H9 (cell line): ENCODE measurements around the gene SLC4A2. TPM values are rescaled to one million over a fixed set of nuclear protein-coding genes. Genes with fewer than 3 reads are reported as not detected.

ENCODE experiments used
- DNase-seq: peaks from one replicate; pipeline ENCODE4 v3.0.0-alpha.2; 2017
- H2AFZ ChIP-seq: one replicate; pipeline ENCODE4 v1.6.1; 2013; ENCODE audit warnings: mild to moderate bottlenecking, low read length, control low read depth, moderate library complexity
- H2AK5ac ChIP-seq: 2 replicates; pipeline ENCODE4 v1.6.1; 2013; ENCODE audit warnings: low read length, control low read depth, mixed read lengths; ENCODE audit not compliant: insufficient read length
- H2BK120ac ChIP-seq: one replicate; pipeline ENCODE4 v1.6.1; 2013; ENCODE audit warnings: low read depth, mild to moderate bottlenecking, low read length, control low read depth, inconsistent platforms; ENCODE audit not compliant: poor library complexity, severe bottlenecking
- H2BK12ac ChIP-seq: 2 replicates; pipeline ENCODE4 v1.6.1; 2013; ENCODE audit warnings: low read length, control low read depth, mixed read lengths, low read depth; ENCODE audit not compliant: insufficient read length
- H2BK15ac ChIP-seq: 2 replicates; pipeline ENCODE4 v1.6.1; 2013; ENCODE audit warnings: low read depth, low read length, control low read depth
- H2BK20ac ChIP-seq: one replicate; pipeline ENCODE4 v1.6.1; 2013; ENCODE audit warnings: low read depth, mild to moderate bottlenecking, low read length, control low read depth, inconsistent platforms; ENCODE audit not compliant: poor library complexity, severe bottlenecking
- H2BK5ac ChIP-seq: 2 replicates; pipeline ENCODE4 v1.6.1; 2013; ENCODE audit warnings: low read length, control low read depth, mixed read lengths; ENCODE audit not compliant: insufficient read length
- H3K14ac ChIP-seq: 2 replicates; pipeline ENCODE4 v1.6.1; 2013; ENCODE audit warnings: low read length, control low read depth; ENCODE audit not compliant: insufficient read depth
- H3K18ac ChIP-seq: 2 replicates; pipeline ENCODE4 v1.6.1; 2013; ENCODE audit warnings: low read depth, mild to moderate bottlenecking, mixed read lengths, low read length, control low read depth; ENCODE audit not compliant: insufficient read length
- H3K23ac ChIP-seq: 2 replicates; pipeline ENCODE4 v1.6.1; 2013; ENCODE audit warnings: low read length, control low read depth, mixed read lengths, low read depth; ENCODE audit not compliant: insufficient read length
- H3K23me2 ChIP-seq: 2 replicates; pipeline ENCODE4 v1.6.1; 2013; ENCODE audit warnings: low read depth, mild to moderate bottlenecking, mixed read lengths, low read length, control low read depth; ENCODE audit not compliant: insufficient read length, poor library complexity, severe bottlenecking
- H3K27ac ChIP-seq: 2 replicates; pipeline ENCODE4 v1.5.1; 2013; ENCODE audit warnings: low read length, control low read depth, mixed read lengths, low read depth; ENCODE audit not compliant: insufficient read length
- H3K27me3 ChIP-seq: 2 replicates; pipeline ENCODE4 v1.6.1; 2013; ENCODE audit warnings: low read length, control low read depth, inconsistent platforms; ENCODE audit not compliant: insufficient read depth
- H3K4ac ChIP-seq: 2 replicates; pipeline ENCODE4 v1.6.1; 2013; ENCODE audit warnings: low read depth, mild to moderate bottlenecking, control low read depth, inconsistent platforms, low read length, moderate library complexity
- H3K4me1 ChIP-seq: 2 replicates; pipeline ENCODE4 v1.6.1; 2013; ENCODE audit warnings: low read length, control low read depth, inconsistent platforms; ENCODE audit not compliant: insufficient read depth
- H3K4me2 ChIP-seq: 2 replicates; pipeline ENCODE4 v1.6.1; 2013; ENCODE audit warnings: low read length, control low read depth, mixed read lengths; ENCODE audit not compliant: insufficient read length, insufficient read depth
- H3K56ac ChIP-seq: 2 replicates; pipeline ENCODE4 v1.6.1; 2013; ENCODE audit warnings: low read depth, mild to moderate bottlenecking, mixed read lengths, low read length, control low read depth; ENCODE audit not compliant: insufficient read length
- H3K79me1 ChIP-seq: 2 replicates; pipeline ENCODE4 v1.6.1; 2013; ENCODE audit warnings: low read depth, mild to moderate bottlenecking, moderate library complexity, low read length, control low read depth, inconsistent platforms; ENCODE audit not compliant: insufficient read depth, poor library complexity, severe bottlenecking
- H3K79me2 ChIP-seq: 2 replicates; pipeline ENCODE4 v1.6.1; 2013; ENCODE audit warnings: low read length, control low read depth, inconsistent platforms; ENCODE audit not compliant: insufficient read depth
- H3K9ac ChIP-seq: 2 replicates; pipeline ENCODE4 v1.6.1; 2013; ENCODE audit warnings: low read length, control low read depth, mixed read lengths; ENCODE audit not compliant: insufficient read length; ENCODE audit errors: extremely low read depth
- H3K9me3 ChIP-seq: one replicate; pipeline ENCODE4 v1.6.1; 2013; ENCODE audit warnings: low read depth, low read length, inconsistent platforms; ENCODE audit not compliant: control insufficient read depth
- H3T11ph ChIP-seq: one replicate; pipeline ENCODE4 v1.6.1; 2013; ENCODE audit warnings: mild to moderate bottlenecking, low read length, control low read depth, inconsistent platforms
- H4K20me1 ChIP-seq: one replicate; pipeline ENCODE4 v1.6.1; 2013; ENCODE audit not compliant: control insufficient read depth, insufficient read length, insufficient read depth
- H4K5ac ChIP-seq: 2 replicates; pipeline ENCODE4 v1.6.1; 2013; ENCODE audit warnings: low read depth, mild to moderate bottlenecking, mixed read lengths, low read length, control low read depth; ENCODE audit not compliant: insufficient read length
- H4K8ac ChIP-seq: replicated peaks from 2 replicates; pipeline ENCODE4 v1.6.1; 2013; ENCODE audit warnings: low read length, control low read depth, mixed read lengths, low read depth; ENCODE audit not compliant: insufficient read length
- H4K91ac ChIP-seq: 2 replicates; pipeline ENCODE4 v1.6.1; 2013; ENCODE audit warnings: low read depth, mild to moderate bottlenecking, moderate library complexity, mixed read lengths, low read length, control low read depth; ENCODE audit not compliant: insufficient read length
- H3K27ac Mint-ChIP-seq, 3 experiments: 2 replicates in 2 of 3; 3 replicates in 1 of 3; pipeline ENCODE4 v1.8.0; 2020 to 2021; ENCODE audit warnings: mixed read lengths in 3 of 3, mild to moderate bottlenecking in 1 of 3, moderate library complexity in 1 of 3
- H3K27me3 Mint-ChIP-seq: 2 replicates; pipeline ENCODE4 v1.8.0; 2021; ENCODE audit warnings: low read depth, mild to moderate bottlenecking, moderate library complexity, mixed read lengths
- H3K36me3 Mint-ChIP-seq, 3 experiments: 2 replicates in 2 of 3; 3 replicates in 1 of 3; pipeline ENCODE4 v1.8.0; 2020 to 2021; ENCODE audit warnings: low read depth in 3 of 3, mixed read lengths in 3 of 3; ENCODE audit not compliant: insufficient read depth in 1 of 3
- H3K4me1 Mint-ChIP-seq, 2 experiments: 2 replicates each; pipeline ENCODE4 v1.8.0; 2020; ENCODE audit warnings: mixed read lengths in 2 of 2
- H3K4me3 Mint-ChIP-seq, 2 experiments: 2 replicates in 1 of 2; 3 replicates in 1 of 2; pipeline ENCODE4 v1.8.0; 2020 to 2021; ENCODE audit warnings: mild to moderate bottlenecking in 2 of 2, mixed read lengths in 2 of 2, moderate library complexity in 1 of 2
- H3K9me3 Mint-ChIP-seq, 2 experiments: 2 replicates in 1 of 2; 3 replicates in 1 of 2; pipeline ENCODE4 v1.8.0; 2020; ENCODE audit warnings: mild to moderate bottlenecking in 2 of 2, mixed read lengths in 2 of 2, moderate library complexity in 1 of 2
- CTCF ChIP-seq: fragments of 200-600 bp; sonication (generic); conservative IDR thresholded peaks from 3 replicates; pipeline ENCODE4 v1.8.0; 2021; ENCODE audit warnings: antibody characterized with exemption, mild to moderate bottlenecking
- WGBS: extraction: QIAGEN DNeasy Blood & Tissue Kit; methylation state at CpG from one replicate; pipeline ENCODE4 v1.1.7; 2013; ENCODE audit warnings: missing lambda C conversion rate, low lambda C conversion rate, mixed read lengths; ENCODE audit not compliant: insufficient read length; ENCODE audit errors: extremely low coverage; 5-methylcytosine and 5-hydroxymethylcytosine counted together
- total RNA-seq: library from RNA; stranded (reverse); gene quantifications from 2 replicates; pipeline ENCODE4 v1.2.1, GENCODE V29; 2021

SLC4A2 gene
- total RNA-seq, 1 experiment from 2014 or later = 136 TPM

DNA sequence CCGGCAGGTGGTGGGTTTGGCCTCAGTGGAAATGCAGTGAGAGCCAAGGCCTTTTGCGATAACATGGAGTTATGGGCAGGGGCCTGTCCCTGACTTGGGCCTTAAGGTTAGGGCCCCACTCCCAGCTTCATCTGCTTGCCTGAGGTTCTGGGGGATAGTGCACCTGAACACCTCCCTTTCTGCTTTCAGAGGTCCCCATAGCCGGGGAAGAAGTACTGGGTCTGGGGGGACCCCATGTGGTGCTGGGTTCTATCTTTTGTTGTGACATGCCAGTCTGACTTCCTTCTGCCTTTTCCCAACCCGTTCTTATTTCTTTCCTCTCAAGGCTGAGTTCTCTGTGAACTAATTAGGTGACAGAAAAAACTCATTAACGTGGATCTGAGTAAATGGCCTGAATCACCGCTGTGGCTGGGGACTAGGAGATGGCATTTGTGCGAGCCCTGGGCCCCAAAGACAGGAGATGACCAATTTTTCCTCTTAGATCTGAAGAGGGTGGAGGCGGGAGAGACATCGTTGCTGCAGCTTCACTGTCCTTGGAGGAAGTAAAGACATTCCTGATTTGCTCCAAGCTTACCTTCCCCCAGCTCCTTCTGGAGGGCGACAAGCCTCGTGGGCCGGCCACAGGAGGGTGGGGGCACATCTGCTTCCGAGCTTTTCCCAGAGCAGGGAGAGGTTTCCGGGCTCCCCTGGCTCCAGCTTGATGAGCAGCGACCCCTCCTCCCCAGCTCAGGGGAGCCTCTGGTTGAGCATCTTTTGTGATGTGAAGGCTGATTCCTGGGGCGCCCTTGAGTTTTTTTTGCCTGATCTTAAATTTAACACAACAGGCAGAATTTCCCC, 28.8 kb downstream of the SLC4A2 start:
- H4K5ac ChIP-seq = no peak overlapping the region
- H2BK120ac ChIP-seq = no peak overlapping the region
- H3K27me3 ChIP-seq = no peaks in the 10 kb centered on the region; the same call in 1 of the 2 replicates
- no peak overlapping the region for H2BK12ac ChIP-seq
- no CpG with 5 or more reads among the region's 16 CpGs for WGBS
- H3K9me3 ChIP-seq = no peaks in the 10 kb centered on the region
- H4K20me1 ChIP-seq = no peaks in the 10 kb centered on the region
- H3K79me1 ChIP-seq = peaks cover 4% of the 10 kb centered on the region
- no peak overlapping the region for H3K18ac ChIP-seq
- H3K4me1 ChIP-seq = peaks cover 2% of the 10 kb centered on the region; the same call in 1 of the 2 replicates
- H3K27ac Mint-ChIP-seq = peak overlapping the region in 1 of 3 experiments; percentile 82; a peak in 1 of 7 replicates
- H3K4me1 Mint-ChIP-seq = peaks cover 39 to 40% of the 10 kb centered on the region in 2 experiments
- H3K79me2 ChIP-seq = peaks cover 13% of the 10 kb centered on the region; the same call in 1 of the 2 replicates
- no peak for DNase-seq
- H3T11ph ChIP-seq = no peak overlapping the region
- H3K36me3 Mint-ChIP-seq = peaks cover 0 to 18% (median 3%) of the 10 kb centered on the region in 3 experiments; a peak in 5 of 7 replicates
- H2BK5ac ChIP-seq = no peak overlapping the region
- H2AFZ ChIP-seq = no peak overlapping the region
- no peaks in the 10 kb centered on the region; a peak in 1 of 5 replicates for H3K9me3 Mint-ChIP-seq
- H3K27me3 Mint-ChIP-seq = peaks cover 15% of the 10 kb centered on the region
- H3K14ac ChIP-seq = no peak overlapping the region; the same call in 1 of the 2 replicates
- H3K23ac ChIP-seq = no peak overlapping the region
- H2BK20ac ChIP-seq = no peak overlapping the region
- H3K9ac ChIP-seq = peak overlapping the region; percentile 3
- no peak overlapping the region for H2AK5ac ChIP-seq
- no peak overlapping the region for H3K56ac ChIP-seq
- no peak overlapping the region for H4K8ac ChIP-seq
- H4K91ac ChIP-seq = no peak overlapping the region
- no peak overlapping the region for H3K27ac ChIP-seq
- no peak for TF ChIP-seq CTCF
- peak overlapping the region; percentile 84 to 93 for H3K4me3 Mint-ChIP-seq
- H2BK15ac ChIP-seq = no peak overlapping the region
- H3K4ac ChIP-seq = no peak overlapping the region
- H3K23me2 ChIP-seq = peaks cover 17% of the 10 kb centered on the region
- peak overlapping the region; percentile 47 for H3K4me2 ChIP-seq
